ENCODE results near the gene XPNPEP1.

Gene XPNPEP1

GRCh38 chr10:109821672-109822071, 101.6 kb downstream of the XPNPEP1 start:
- no peaks in the 10 kb centered on the region; the same call in 1 of the 2 replicates for H3K9me3 ChIP-seq (ENCODE audit: insufficient read depth, low read length)
- no peaks in the 10 kb centered on the region for H3K36me3 ChIP-seq (ENCODE audit: insufficient read depth, insufficient read length, low read length)
- DNase-seq (ENCODE audit: low read depth, low spot score): no peak
- H3K4me1 ChIP-seq (ENCODE audit: insufficient read depth, insufficient read length): no peaks in the 10 kb centered on the region
- no peak overlapping the region for H3K9ac ChIP-seq (ENCODE audit: insufficient read length, low read depth)
- no peak overlapping the region for H3K4me3 ChIP-seq (ENCODE audit: insufficient read length, low read depth)
- no peaks in the 10 kb centered on the region for H3K27me3 ChIP-seq (ENCODE audit: insufficient read depth, insufficient read length)
- TF ChIP-seq YY1 (IDR thresholded peaks at IDR 0.05; ENCODE audit: insufficient read depth, insufficient read length): no peak
- no peak for TF ChIP-seq SUZ12 (IDR thresholded peaks at IDR 0.05; ENCODE audit: extremely low read depth, insufficient read depth, insufficient read length)
- TF ChIP-seq ZNF274 (IDR thresholded peaks at IDR 0.05; ENCODE audit: low read depth, low read length): no peak

- Histone ChIP-seq H3K9me3 (ENCODE audit: insufficient read depth, low read length) (no peaks in the 10 kb centered on the region; the same call in 1 of the 2 replicates), H3K4me3 (ENCODE audit: insufficient read length, low read depth) (no peak overlapping the region), H3K4me1 (ENCODE audit: insufficient read depth, insufficient read length) (no peaks in the 10 kb centered on the region), H3K27me3 (ENCODE audit: insufficient read depth, insufficient read length) (no peaks in the 10 kb centered on the region), H3K36me3 (ENCODE audit: insufficient read depth, insufficient read length, low read length) (no peaks in the 10 kb centered on the region), H3K9ac (ENCODE audit: insufficient read length, low read depth) (no peak overlapping the region)
- DNase-seq (ENCODE audit: low read depth, low spot score): no peak
- TF ChIP-seq YY1 (IDR thresholded peaks at IDR 0.05; ENCODE audit: insufficient read depth, insufficient read length) (no peak), ZNF274 (IDR thresholded peaks at IDR 0.05; ENCODE audit: low read depth, low read length) (no peak), SUZ12 (IDR thresholded peaks at IDR 0.05; ENCODE audit: extremely low read depth, insufficient read depth, insufficient read length) (no peak)
These were observed 102.5 kb downstream of the XPNPEP1 start for GRCh38 chr10:109820620-109821405.

GRCh38 chr10:109819807-109820206, 103.5 kb downstream of the XPNPEP1 start:
- Histone ChIP-seq H3K9ac (ENCODE audit: insufficient read length, low read depth) (no peak overlapping the region), H3K36me3 (ENCODE audit: insufficient read depth, insufficient read length, low read length) (no peaks in the 10 kb centered on the region), H3K4me3 (ENCODE audit: insufficient read length, low read depth) (no peak overlapping the region), H3K4me1 (ENCODE audit: insufficient read depth, insufficient read length) (no peaks in the 10 kb centered on the region), H3K9me3 (ENCODE audit: insufficient read depth, low read length) (no peaks in the 10 kb centered on the region), H3K27me3 (ENCODE audit: insufficient read depth, insufficient read length) (no peaks in the 10 kb centered on the region)
- TF ChIP-seq SUZ12 (IDR thresholded peaks at IDR 0.05; ENCODE audit: extremely low read depth, insufficient read depth, insufficient read length) (no peak), YY1 (IDR thresholded peaks at IDR 0.05; ENCODE audit: insufficient read depth, insufficient read length) (no peak), ZNF274 (IDR thresholded peaks at IDR 0.05; ENCODE audit: low read depth, low read length) (no peak)
- no peak for DNase-seq (ENCODE audit: low read depth, low spot score)
